A172 (cell line): ENCODE results near the gene GCDH. TPM values are rescaled to one million over a fixed set of nuclear protein-coding genes. Genes with fewer than 3 reads are reported as not detected.
"Not testable (repeated sequence)": the region's sequence is repeated elsewhere in the genome, so short reads cannot be mapped to it uniquely, and the experiment has no call there.

ENCODE experiments used
- DNase-seq: peaks from one replicate; pipeline ENCODE4 v3.0.0-alpha.2; 2015; ENCODE audit warnings: low spot score
- total RNA-seq: library from RNA; depleted of rRNA; stranded (reverse); fragments of >200 nt; shearing (Covaris generic); gene quantifications from 2 replicates; pipeline ENCODE4 v1.2.3, GENCODE V29; 2014

GCDH gene
- total RNA-seq, 1 experiment from 2014 or later = 25.8 TPM

GRCh38 chr19:12872941-12873890, 17.7 kb upstream of the GCDH start:
- DNase-seq = peak; percentile 50

- no peak for DNase-seq
These were observed 16.8 kb upstream of the GCDH start for GRCh38 chr19:12873891-12874745.

GRCh38 chr19:12875086-12875485, 15.9 kb upstream of the GCDH start:
- DNase-seq = no peak

GRCh38 chr19:12880551-12881171, 10.3 kb upstream of the GCDH start:
- DNase-seq = no peak

- DNase-seq = peak; percentile 92
These were observed 9.7 kb upstream of the GCDH start, which contains the start of gene DNASE2 for GRCh38 chr19:12881172-12881808. Gene DNASE2, minus strand, starts transcription at chr19:12881449. Its CDS starts 74 bp downstream, at chr19:12881375.

GRCh38 chr19:12882589-12882988, 8.4 kb upstream of the GCDH start:
- DNase-seq = no peak

- DNase-seq = no peak
These were observed 6.8 kb upstream of the GCDH start for GRCh38 chr19:12884202-12884601.

GRCh38 chr19:12884627-12884925, 6.4 kb upstream of the GCDH start:
- no peak for DNase-seq

GRCh38 chr19:12884926-12885748, 5.8 kb upstream of the GCDH start:
- no peak for DNase-seq

- DNase-seq = no peak
These were observed 5.0 kb upstream of the GCDH start for GRCh38 chr19:12885749-12886650.

GRCh38 chr19:12886651-12886968, 4.3 kb upstream of the GCDH start:
- no peak for DNase-seq

- no peak for DNase-seq
These were observed 3.8 kb upstream of the GCDH start, which contains the start of gene KLF1 for GRCh38 chr19:12886969-12887747. Gene KLF1, minus strand, starts transcription at chr19:12887201. Its CDS starts 61 bp downstream, at chr19:12887140.

GRCh38 chr19:12888006-12888603, 2.9 kb upstream of the GCDH start:
- no peak for DNase-seq

- not testable (repeated sequence) for DNase-seq
These were observed 617 bp upstream of the GCDH start for GRCh38 chr19:12890299-12890786.

- no peak for DNase-seq
These were observed 627 bp downstream of the GCDH start for GRCh38 chr19:12891553-12892021.

- DNase-seq = no peak
These were observed 2.6 kb downstream of the GCDH start for GRCh38 chr19:12893582-12893981.

- DNase-seq = no peak
These were observed 5.5 kb downstream of the GCDH start for GRCh38 chr19:12896460-12896859.

- no peak for DNase-seq
These were observed 9.0 kb downstream of the GCDH start for GRCh38 chr19:12899891-12900518.
